Stimulated activated CD8-positive, alpha-beta memory T cell treated with anti-CD3 and anti-CD28 coated beads, Interleukin-2, amount 100 ng/mL, for 1 hour (primary cell): Measurements from ENCODE around the gene ZXDB.
"Not testable (repeated sequence)": the region's sequence is repeated elsewhere in the genome, so short reads cannot be mapped to it uniquely, and the experiment has no call there.

Source experiments
- DNase-seq, 2 donors: peaks; one replicate each; pipeline ENCODE4 v3.0.0-alpha.2; 2020; ENCODE audit warnings: low read depth in 2 of 2

Gene ZXDB

GRCh38 chrX:57591284-57592159 is at the start of gene ZXDB:
TSS of gene ZXDB (plus strand) at chrX:57592011. CDS start at chrX:57592049, 38 bp downstream.
- not testable (repeated sequence) for DNase-seq

- DNase-seq, result no peak
Observed at GRCh38 chrX:57565198-57565597, 26.6 kb upstream of the ZXDB start.

GRCh38 chrX:57573754-57574153 is 18.1 kb upstream of the ZXDB start:
- DNase-seq, result no peak

GRCh38 chrX:57582948-57583347 is 8.9 kb upstream of the ZXDB start:
- DNase-seq, result not testable (repeated sequence)

GRCh38 chrX:57583477-57583876 is 8.3 kb upstream of the ZXDB start:
- no peak for DNase-seq

- DNase-seq, result no peak
Observed at GRCh38 chrX:57586360-57586759, 5.5 kb upstream of the ZXDB start.

- no peak for DNase-seq
Observed at GRCh38 chrX:57587062-57587461, 4.7 kb upstream of the ZXDB start.

GRCh38 chrX:57587607-57588006 is 4.2 kb upstream of the ZXDB start:
- DNase-seq, result no peak

- not testable (repeated sequence) for DNase-seq
Observed at GRCh38 chrX:57592160-57592893, 516 bp downstream of the ZXDB start.

GRCh38 chrX:57592894-57593215 is 1.0 kb downstream of the ZXDB start:
- DNase-seq, result not testable (repeated sequence)

GRCh38 chrX:57595381-57595811 is 3.6 kb downstream of the ZXDB start:
- DNase-seq, result no peak

- no peak for DNase-seq
Observed at GRCh38 chrX:57596109-57596508, 4.3 kb downstream of the ZXDB start.

GRCh38 chrX:57596516-57596915 is 4.7 kb downstream of the ZXDB start:
- DNase-seq, result no peak

- DNase-seq, result no peak
Observed at GRCh38 chrX:57607295-57608187, 15.7 kb downstream of the ZXDB start.

GRCh38 chrX:57613351-57613750 is 21.5 kb downstream of the ZXDB start:
- not testable (repeated sequence) for DNase-seq

GRCh38 chrX:57629438-57629837 is 37.6 kb downstream of the ZXDB start:
- not testable (repeated sequence) for DNase-seq

GRCh38 chrX:57640674-57641016 is 48.8 kb downstream of the ZXDB start:
- DNase-seq, result no peak

- DNase-seq, result no peak
Observed at GRCh38 chrX:57641338-57641737, 49.5 kb downstream of the ZXDB start.

GRCh38 chrX:57643698-57644097 is 51.9 kb downstream of the ZXDB start:
- DNase-seq, result no peak

GRCh38 chrX:57647020-57647419 is 55.2 kb downstream of the ZXDB start:
- no peak for DNase-seq
